DMS79 treated with DMSO at 0.1 percent for 48 hours (cell line): ENCODE measurements around the gene FNBP1.

Experiments used
- DNase-seq: peaks from one replicate; lab custom pipeline; 2025; lab: John Stamatoyannopoulos, UW

The FNBP1 gene

DNA sequence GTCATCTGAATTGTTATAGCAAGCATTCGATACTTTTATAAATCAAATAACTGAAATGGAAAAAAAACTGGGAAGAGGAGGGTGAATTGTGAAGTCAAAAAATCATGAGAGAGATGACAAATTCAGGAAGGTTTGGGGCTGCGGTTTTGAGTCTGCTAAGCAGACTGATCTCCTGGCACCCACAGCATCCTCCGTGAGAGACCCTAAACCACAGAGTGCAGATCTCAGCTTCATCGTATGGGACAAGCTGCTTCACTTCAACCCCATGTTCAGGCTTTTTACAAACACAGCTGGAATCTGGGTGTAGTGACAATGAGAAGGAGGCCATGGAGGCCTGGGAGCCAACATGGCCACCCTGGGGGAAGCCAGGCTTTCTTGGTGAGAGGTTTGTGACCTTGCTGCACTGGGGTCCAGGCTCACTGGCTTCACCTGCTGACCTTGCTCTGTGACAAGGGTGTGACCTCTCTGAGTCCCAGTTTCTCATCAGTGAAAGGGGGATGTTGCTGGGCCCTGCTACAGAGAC lies 188.3 kb downstream of the FNBP1 start:
- DNase-seq, result no peak

DNA sequence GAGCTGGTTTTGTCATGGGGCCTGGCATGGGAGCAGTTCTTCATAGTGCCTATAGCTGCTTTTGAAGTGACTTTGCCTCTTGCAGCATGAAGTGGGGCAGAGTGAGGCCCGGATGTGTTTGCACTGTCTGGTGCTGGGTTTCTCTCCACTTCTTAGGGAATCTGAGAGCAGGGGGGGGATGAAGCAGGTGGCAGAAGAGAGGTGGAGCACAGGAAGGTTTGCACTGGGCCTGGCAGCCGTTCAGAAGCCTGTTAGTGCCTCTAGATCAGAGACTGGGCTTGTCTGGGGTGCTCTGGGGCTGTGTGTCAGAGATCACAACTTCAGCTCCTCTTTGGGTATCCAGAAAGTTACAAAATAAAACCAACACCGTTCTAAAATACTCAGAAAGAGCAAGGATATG lies 189.4 kb downstream of the FNBP1 start:
- DNase-seq, result peak; percentile 52

DNA sequence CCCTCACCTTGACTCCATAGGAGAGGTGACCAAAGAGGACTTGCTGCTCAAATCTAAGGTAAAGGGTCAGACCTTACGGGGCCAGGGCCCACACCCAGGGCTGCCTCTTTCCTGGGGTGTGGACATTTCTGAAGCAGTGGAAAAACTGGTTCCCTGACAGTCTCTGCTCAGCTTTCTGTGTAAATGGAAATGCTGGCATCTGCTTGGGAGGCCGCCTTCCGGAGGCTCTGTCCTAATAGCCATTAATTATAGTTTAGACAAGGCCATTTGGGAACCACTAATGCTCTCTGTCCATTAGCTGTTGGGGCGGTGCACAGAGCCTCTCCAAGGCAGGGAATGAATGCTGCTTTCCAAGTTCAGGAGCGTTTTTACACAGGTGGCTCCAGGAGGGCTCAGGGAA lies 190.4 kb downstream of the FNBP1 start:
- peak; percentile 24 for DNase-seq

DNA sequence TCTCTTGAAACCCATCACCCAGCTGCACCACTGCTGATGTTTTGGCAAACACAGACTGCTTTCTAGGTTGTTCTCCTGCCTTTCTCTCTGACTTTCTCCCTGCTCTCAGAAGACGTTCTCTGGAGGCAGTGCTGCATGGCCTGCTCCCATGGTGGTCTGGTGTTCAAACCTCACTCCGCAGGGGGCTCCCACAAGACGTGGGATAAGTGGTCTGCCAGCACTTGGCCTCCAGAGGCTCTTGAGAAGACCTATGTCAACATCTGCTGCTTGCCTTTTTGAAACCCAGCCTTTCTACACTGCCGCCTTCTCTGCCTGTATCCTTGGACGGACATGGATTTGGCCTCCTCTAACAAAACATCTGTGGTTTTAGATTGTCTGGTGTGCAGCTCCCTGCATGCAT lies 191.2 kb downstream of the FNBP1 start:
- peak; percentile 36 for DNase-seq

GRCh38 chr9:129850821-129851550 lies 192.0 kb downstream of the FNBP1 start:
- DNase-seq, result peak; percentile 43

- no peak for DNase-seq
Measured at GRCh38 chr9:129849901-129850300, 193.1 kb downstream of the FNBP1 start.

- DNase-seq, result no peak
Measured at GRCh38 chr9:129848712-129849441, 194.1 kb downstream of the FNBP1 start.

DNA sequence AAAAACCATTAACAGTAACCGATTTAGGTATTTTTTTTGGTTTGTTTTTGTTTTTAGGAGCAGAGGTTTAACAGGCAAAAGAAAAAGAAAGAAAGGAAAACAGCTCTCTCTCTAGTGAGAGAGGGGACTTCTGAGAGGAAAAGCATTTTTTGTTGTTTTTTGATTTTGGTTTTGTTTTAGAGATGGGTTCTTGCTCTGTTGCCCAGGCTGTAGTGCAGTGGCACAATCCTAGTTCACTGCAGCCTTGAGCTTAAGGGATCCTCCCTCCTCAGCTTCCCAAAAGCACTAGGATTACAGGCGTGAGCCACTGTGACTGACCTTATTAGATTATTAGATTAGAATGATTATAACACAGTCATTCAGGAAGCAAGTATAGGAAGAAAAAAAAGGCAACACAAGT lies 197.6 kb downstream of the FNBP1 start:
- DNase-seq, result no peak

DNA sequence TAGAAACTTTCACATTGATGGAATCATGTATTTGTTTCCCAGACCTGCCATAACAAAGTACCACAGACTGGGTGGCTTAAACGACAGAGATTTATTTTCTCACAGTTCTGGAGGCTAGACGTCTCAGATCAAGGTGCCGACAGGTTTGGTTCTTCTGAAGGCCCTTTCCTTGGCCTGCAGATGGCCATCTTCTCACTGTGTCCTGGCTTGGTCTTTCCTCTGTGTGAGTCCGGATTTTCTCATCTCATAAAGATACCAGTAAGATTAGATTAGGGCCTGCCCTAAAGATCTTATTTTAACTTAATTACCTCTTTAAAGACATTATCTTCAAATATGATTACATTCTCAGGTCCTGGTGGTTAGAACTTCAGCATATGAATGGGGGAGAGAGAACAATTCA lies 201.9 kb downstream of the FNBP1 start:
- DNase-seq, result no peak

DNA sequence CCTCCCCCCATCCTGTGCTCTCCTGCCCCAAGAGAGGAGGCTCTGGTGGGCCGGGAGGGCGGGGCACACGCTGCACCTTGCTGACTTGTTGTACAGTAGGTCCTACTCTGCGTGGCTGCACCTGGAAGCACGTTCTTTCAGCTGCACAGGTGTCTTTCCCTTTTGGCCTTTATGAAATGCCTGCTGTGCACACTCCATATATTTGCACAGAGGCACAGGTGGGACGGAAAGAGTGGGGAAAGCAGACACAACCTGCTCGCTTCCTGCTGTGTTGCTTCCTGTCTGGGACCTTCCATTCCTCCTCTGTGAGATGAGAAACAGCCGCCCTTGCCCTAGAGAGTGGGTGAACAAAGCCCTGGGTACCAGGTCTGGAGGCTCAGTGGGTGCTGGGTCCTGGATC lies 203.0 kb downstream of the FNBP1 start:
- DNase-seq, result peak; percentile 75

DNA sequence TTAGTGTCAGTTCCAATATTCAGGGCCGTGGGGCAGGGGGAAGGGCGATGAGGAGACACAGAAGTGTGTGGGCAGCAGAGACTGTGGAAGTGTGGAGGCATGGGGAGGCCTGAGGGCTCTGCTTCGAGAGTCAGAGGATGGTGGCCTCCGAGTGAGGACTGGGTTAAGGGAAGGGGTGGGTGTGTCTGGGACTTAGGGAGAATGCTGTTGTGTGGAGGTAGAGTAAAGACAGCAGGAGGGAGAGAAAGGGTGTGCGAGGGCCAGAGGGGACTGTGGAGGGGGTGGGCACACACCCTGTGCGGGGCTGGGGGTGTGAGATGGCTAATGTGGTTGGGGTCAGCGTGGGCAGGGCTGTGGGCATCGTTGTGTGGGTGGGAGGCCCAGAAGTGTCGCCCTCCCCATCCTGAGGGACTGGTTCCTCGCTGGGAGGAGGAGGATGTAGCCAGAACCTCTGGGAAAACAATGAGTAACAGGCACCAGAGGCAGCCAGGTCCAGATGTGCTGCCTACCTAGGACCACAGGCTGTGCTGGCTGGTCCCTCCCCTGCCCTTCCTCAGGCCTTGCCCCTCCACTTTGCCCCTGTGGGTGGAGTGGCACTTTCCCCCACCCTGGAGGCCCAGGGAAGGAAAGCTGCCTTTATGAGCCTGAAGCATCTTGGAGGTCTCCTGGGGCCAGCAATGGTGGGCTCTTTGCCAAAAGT lies 203.5 kb downstream of the FNBP1 start:
- no peak for DNase-seq

DNA sequence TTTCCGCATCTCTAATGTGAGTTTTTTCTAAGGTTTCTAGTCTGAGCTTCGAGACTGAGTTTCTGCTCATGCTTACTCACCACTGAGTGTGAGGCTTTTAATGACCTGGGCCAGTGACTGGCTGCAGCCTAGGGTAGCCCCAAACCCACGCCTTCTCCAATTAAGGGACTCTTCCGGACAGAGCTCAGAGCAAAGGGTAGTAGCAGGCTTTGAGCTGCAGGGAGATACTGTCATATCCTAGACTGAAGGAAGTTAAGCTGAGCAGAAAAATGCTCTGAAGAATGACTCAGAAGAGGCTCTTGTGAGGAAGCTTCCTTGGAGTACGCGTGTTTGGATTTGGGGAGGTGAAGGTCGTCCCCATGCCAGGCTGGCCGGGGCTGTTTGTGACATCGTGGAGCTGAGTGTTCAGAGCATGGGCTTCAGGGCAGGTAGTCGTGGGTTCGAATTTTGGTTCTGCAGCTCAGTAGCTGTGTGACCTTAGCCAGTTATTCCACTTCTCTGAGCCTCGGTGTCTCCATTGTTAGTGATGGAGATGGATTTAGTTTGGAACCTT lies 204.2 kb downstream of the FNBP1 start:
- DNase-seq, result no peak
